Measurements from ENCODE around the gene PEPD.

PEPD gene

DNA sequence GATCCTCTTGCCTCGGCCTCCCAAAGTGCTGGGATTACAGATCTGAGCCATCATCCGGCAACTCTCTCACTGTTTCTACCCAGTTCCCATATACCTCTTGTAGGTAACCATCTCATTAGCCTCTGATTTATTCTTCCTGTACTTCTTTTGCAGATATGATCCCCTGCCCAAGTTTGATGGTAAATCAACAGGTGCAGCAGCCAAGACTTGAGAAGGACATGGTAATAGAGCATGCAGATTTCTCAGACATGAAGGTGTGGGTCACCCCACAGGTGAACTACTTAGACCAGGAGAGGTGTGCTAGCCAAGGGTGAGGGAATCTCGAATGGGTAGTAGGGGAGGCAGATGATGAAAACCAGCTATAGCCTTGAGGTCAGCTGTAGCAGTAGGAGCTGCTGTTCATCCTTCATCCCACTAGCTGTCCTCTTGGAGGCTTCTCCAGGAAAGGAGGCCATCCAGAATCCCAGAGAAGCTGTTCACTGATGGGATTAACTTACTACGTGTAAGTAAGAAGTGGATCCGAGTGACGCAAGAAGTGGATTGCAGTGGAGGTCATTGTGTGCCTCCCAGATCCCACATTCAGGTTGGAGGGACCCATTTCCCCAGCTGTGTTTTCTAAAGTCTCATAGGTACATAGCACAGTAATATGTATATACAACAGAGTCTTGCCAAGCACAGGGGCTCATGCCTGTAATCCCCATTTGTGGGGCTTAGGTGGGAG, 158.9 kb downstream of the PEPD start:
- no peak for TF ChIP-seq CTCF (IDR thresholded peaks at IDR 0.05; ENCODE audit: low read length, missing control alignments)
- no peak for DNase-seq (ENCODE audit: low read depth)
- no peak overlapping the region for H3K4me3 ChIP-seq (replicated peaks; ENCODE audit: low read depth, low read length)

DNA sequence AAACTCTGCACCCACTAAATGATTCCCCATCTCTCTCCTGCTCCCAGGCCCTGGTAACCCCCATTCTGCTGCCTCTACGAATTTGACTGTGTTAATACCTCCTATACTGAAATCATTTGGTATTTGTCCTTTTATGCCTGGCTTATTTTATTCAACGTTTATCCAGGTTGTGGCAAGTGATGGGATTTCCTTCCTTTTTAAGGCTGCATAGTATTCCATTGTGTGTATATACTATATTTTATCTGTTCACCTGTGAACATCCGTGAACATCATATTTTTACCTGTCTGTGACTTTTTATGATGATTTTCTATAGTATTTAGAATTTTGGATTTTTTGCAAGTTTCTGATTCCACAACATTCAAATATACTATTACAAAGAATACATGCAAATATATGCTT, 162.0 kb downstream of the PEPD start:
- no peak for DNase-seq (ENCODE audit: low read depth)
- no peak overlapping the region for H3K4me3 ChIP-seq (replicated peaks; ENCODE audit: low read depth, low read length)
- no peak for TF ChIP-seq CTCF (IDR thresholded peaks at IDR 0.05; ENCODE audit: low read length, missing control alignments)

- TF ChIP-seq CTCF (IDR thresholded peaks at IDR 0.05; ENCODE audit: low read length, missing control alignments): no peak
- no peak for DNase-seq (ENCODE audit: low read depth)
Measured at GRCh38 chr19:33358408-33358807, 163.2 kb downstream of the PEPD start.

DNA sequence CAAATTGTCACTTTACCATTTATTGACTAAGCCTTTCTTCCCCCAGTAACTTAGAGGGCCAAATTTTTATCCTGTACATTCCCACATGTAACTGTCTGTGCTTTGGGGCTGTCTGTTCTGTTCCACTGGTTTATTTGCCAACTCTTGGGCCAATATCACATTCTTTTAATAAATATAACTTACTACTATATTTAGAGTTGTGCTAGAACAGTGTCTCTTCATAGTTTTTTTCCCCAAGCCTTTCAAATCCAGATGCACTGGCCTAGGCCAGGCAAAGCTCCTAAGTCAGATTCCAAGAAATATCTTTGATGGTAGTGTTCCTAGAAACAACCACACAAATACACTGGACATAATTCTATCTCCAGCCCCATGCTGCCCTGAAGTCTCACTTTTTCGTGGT, 164.0 kb downstream of the PEPD start:
- no peak for TF ChIP-seq CTCF (IDR thresholded peaks at IDR 0.05; ENCODE audit: low read length, missing control alignments)
- no peak for DNase-seq (ENCODE audit: low read depth)
- H3K4me3 ChIP-seq (replicated peaks; ENCODE audit: low read depth, low read length): no peak overlapping the region

More at GRCh38 chr19:33358408-33358807, 163.2 kb downstream of the PEPD start:
- no peak overlapping the region for H3K4me3 ChIP-seq (replicated peaks; ENCODE audit: low read depth, low read length)

DNA sequence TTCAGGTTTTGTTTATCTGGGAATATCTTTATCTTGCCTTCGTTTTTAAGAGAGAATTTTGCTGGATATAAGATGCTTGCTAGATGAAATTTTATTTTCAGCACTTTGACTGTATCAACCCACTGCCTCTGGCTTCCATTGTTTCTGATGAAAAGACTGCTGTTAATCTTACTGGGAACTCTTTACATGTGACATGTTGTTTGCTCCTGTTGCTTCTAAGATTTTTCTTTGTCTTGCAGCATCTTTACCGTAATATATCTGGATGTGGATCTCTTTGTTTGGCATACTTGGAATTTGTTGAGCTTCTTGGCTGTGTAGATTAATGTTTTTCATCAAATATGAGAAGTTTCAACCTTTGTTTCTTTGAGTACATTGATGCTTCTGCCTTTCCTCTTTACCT, 166.1 kb downstream of the PEPD start:
- H3K4me3 ChIP-seq (replicated peaks; ENCODE audit: low read depth, low read length): no peak overlapping the region
- no peak for TF ChIP-seq CTCF (IDR thresholded peaks at IDR 0.05; ENCODE audit: low read length, missing control alignments)
- no peak for DNase-seq (ENCODE audit: low read depth)

- DNase-seq (ENCODE audit: low read depth): peak; percentile 64
- no peak overlapping the region for H3K4me3 ChIP-seq (replicated peaks; ENCODE audit: low read depth, low read length)
- no peak for TF ChIP-seq CTCF (IDR thresholded peaks at IDR 0.05; ENCODE audit: low read length, missing control alignments)
Measured at GRCh38 chr19:33350538-33351309, 170.9 kb downstream of the PEPD start.
